ENCODE data around the gene FBXO36.

DNA sequence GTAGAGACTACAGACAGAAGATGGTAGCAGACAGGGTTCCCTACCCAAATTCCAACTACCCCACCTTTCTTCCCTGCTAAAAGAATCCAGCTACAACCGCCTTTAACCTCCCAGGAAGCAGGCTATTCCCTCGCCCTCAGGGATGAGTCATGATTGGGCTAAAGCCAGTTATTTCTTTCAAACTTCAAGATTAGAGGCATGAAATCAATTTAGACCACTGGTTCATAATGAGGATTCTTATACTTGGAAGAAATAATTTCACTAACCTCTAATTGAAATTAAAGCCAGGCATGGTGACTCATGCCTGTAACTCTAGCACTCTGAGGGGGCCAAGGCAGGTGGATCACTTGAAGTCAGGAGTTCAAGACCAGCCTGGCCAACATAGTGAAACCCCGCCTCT lies 20.5 kb upstream of the FBXO36 start:
- no peak for TF ChIP-seq POLR2AphosphoS5 (IDR thresholded peaks at IDR 0.05)
- TF ChIP-seq, protein P1, sequence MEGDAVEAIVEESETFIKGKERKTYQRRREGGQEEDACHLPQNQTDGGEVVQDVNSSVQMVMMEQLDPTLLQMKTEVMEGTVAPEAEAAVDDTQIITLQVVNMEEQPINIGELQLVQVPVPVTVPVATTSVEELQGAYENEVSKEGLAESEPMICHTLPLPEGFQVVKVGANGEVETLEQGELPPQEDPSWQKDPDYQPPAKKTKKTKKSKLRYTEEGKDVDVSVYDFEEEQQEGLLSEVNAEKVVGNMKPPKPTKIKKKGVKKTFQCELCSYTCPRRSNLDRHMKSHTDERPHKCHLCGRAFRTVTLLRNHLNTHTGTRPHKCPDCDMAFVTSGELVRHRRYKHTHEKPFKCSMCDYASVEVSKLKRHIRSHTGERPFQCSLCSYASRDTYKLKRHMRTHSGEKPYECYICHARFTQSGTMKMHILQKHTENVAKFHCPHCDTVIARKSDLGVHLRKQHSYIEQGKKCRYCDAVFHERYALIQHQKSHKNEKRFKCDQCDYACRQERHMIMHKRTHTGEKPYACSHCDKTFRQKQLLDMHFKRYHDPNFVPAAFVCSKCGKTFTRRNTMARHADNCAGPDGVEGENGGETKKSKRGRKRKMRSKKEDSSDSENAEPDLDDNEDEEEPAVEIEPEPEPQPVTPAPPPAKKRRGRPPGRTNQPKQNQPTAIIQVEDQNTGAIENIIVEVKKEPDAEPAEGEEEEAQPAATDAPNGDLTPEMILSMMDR (IDR thresholded peaks at IDR 0.05 in 8 of 11, conservative IDR thresholded peaks at IDR 0.05 in 3 of 11) = no peak

Data from spleen (tissue), 7 donors.